B cell (primary cell): ENCODE measurements around the gene ZNF213. TPM values are rescaled to one million over a fixed set of nuclear protein-coding genes. Genes with fewer than 3 reads are reported as not detected.

Experiments used
- ATAC-seq: fragments of 200-7000 bp; cut with Tn5 transposase; one replicate; pipeline ENCODE4 v1.10.0; 2021; ENCODE audit warnings: low read depth, mild to moderate bottlenecking, moderate number of reproducible peaks, moderate library complexity
- CTCF ChIA-PET: fragments of 350-600 bp; sonication (Branson Sonifier 250); formaldehyde crosslinking; loops from one replicate; lab custom pipeline; 2021; ENCODE audit warnings: antibody characterized with exemption, inconsistent platforms; lab: Charles Lee
- POLR2A ChIA-PET: fragments of 350-600 bp; sonication (Branson Sonifier 250); formaldehyde crosslinking; loops from one replicate; lab custom pipeline; 2021; ENCODE audit warnings: antibody characterized with exemption; lab: Charles Lee
- DNase-seq: peaks from one replicate; pipeline ENCODE4 v3.0.0; 2013
- H2AFZ ChIP-seq: 2 replicates; pipeline ENCODE4 v1.6.1; 2012; ENCODE audit warnings: mild to moderate bottlenecking, low read depth, low read length; ENCODE audit not compliant: insufficient read depth, poor library complexity, severe bottlenecking
- H3K27ac ChIP-seq, 2 donors: 1 replicate in 1 of 2; 2 replicates in 1 of 2; pipeline ENCODE4 v1.5.1; 2012 to 2013; ENCODE audit warnings: low read length in 2 of 2, mild to moderate bottlenecking in 2 of 2, moderate library complexity in 1 of 2
- H3K27me3 ChIP-seq, 4 experiments: fragments of 200-600 bp in 1 of 4; sonication (generic) in 1 of 4; replicated peaks in 1 of 4; 1 replicate in 2 of 4; 2 replicates in 2 of 4; pipeline versions ENCODE4 v1.6.1 to v1.7.0; 2013 to 2016; ENCODE audit warnings: low read length in 3 of 4, mild to moderate bottlenecking in 2 of 4, mixed read lengths in 1 of 4, moderate library complexity in 1 of 4; ENCODE audit not compliant: insufficient read depth in 4 of 4, control insufficient read depth in 3 of 4; ENCODE audit errors: control extremely low read depth in 1 of 4
- H3K36me3 ChIP-seq, 2 experiments: replicated peaks in 1 of 2; 1 replicate in 1 of 2; 2 replicates in 1 of 2; pipeline versions ENCODE4 v1.6.1 to v1.7.1; 2013; ENCODE audit warnings: low read length in 1 of 2; ENCODE audit not compliant: insufficient read depth in 2 of 2, control insufficient read depth in 1 of 2; ENCODE audit errors: control extremely low read depth in 1 of 2, extremely low read depth in 1 of 2
- H3K4me1 ChIP-seq, 2 donors: fragments of 200-600 bp in 1 of 2; sonication (generic) in 1 of 2; 1 replicate in 1 of 2; 2 replicates in 1 of 2; pipeline versions ENCODE4 v1.5.1 to v1.6.1; 2013 to 2017; ENCODE audit warnings: low read length in 2 of 2; ENCODE audit not compliant: control insufficient read depth in 2 of 2, insufficient read depth in 2 of 2
- H3K4me2 ChIP-seq: replicated peaks from 2 replicates; pipeline ENCODE3; 2012; ENCODE audit warnings: mild to moderate bottlenecking, low read depth, low read length; ENCODE audit not compliant: poor library complexity, severe bottlenecking
- H3K4me3 ChIP-seq, 5 experiments: fragments of 200-600 bp in 1 of 5; sonication (generic) in 1 of 5; 1 replicate in 3 of 5; 2 replicates in 2 of 5; pipeline versions ENCODE4 v1.5.1 to v1.7.0; 2011 to 2016; ENCODE audit warnings: low read length in 4 of 5, mild to moderate bottlenecking in 4 of 5, low read depth in 2 of 5, control low read depth in 1 of 5, moderate library complexity in 1 of 5; ENCODE audit not compliant: insufficient read depth in 1 of 5; ENCODE audit errors: control extremely low read depth in 1 of 5, extremely low read depth in 1 of 5
- H3K79me2 ChIP-seq: fragments of 200-600 bp; sonication (generic); one replicate; pipeline ENCODE4 v1.6.0; 2016; ENCODE audit warnings: low read length; ENCODE audit not compliant: control insufficient read depth, insufficient read depth
- H3K9ac ChIP-seq: fragments of 200-600 bp; sonication (generic); 2 replicates; pipeline ENCODE4 v1.6.1; 2017; ENCODE audit warnings: mild to moderate bottlenecking, low read length, moderate library complexity
- H3K9me3 ChIP-seq, 3 donors: one replicate each; pipeline versions ENCODE4 v1.6.1 to v1.7.1; 2013; ENCODE audit warnings: low read length in 2 of 3; ENCODE audit not compliant: control insufficient read depth in 2 of 3, insufficient read depth in 1 of 3; ENCODE audit errors: control extremely low read depth in 1 of 3
- H4K20me1 ChIP-seq: 2 replicates; pipeline ENCODE4 v1.6.0; 2012; ENCODE audit warnings: mild to moderate bottlenecking, low read length; ENCODE audit not compliant: insufficient read depth, control insufficient read depth, poor library complexity, severe bottlenecking
- H3K27ac Mint-ChIP-seq: one replicate; pipeline ENCODE4 v1.8.0; 2021; ENCODE audit warnings: mixed read lengths
- H3K27me3 Mint-ChIP-seq: one replicate; pipeline ENCODE4 v1.8.0; 2021; ENCODE audit warnings: mixed read lengths
- H3K4me1 Mint-ChIP-seq: one replicate; pipeline ENCODE4 v1.8.0; 2021; ENCODE audit warnings: mixed read lengths
- H3K4me3 Mint-ChIP-seq: one replicate; pipeline ENCODE4 v1.8.0; 2021; ENCODE audit warnings: mixed read lengths
- H3K9me3 Mint-ChIP-seq: one replicate; pipeline ENCODE4 v1.8.0; 2022; ENCODE audit warnings: mixed read lengths; ENCODE audit not compliant: insufficient read depth
- CTCF ChIP-seq: fragments of 200-600 bp; IDR thresholded peaks from one replicate; pipeline ENCODE4 v1.8.0; 2022; ENCODE audit warnings: antibody characterized with exemption, mild to moderate bottlenecking
- EZH2 ChIP-seq: IDR thresholded peaks from 2 replicates; pipeline ENCODE4 v1.6.1; 2012; ENCODE audit warnings: borderline replicate concordance, low read depth, mild to moderate bottlenecking, moderate library complexity, low read length; ENCODE audit not compliant: insufficient read depth, poor library complexity, severe bottlenecking
- WGBS: methylation state at CpG from one replicate; pipeline ENCODE4 v1.1.5; 2013; ENCODE audit warnings: missing lambda C conversion rate; ENCODE audit not compliant: insufficient coverage; 5-methylcytosine and 5-hydroxymethylcytosine counted together
- intact Hi-C: fragments of 100-400 bp; cut with micrococcal nuclease; formaldehyde crosslinking; loops from one replicate; pipeline ENCODE4 v1.10.0; 2022
- polyA plus RNA-seq: library from polyadenylated mRNA; depleted of rRNA; stranded (reverse); fragments of >200 nt; gene quantifications from 2 replicates; pipeline ENCODE4 v1.2.3, GENCODE V29; 2012
- total RNA-seq, 2 donors: library from RNA; stranded (reverse); fragments of 120-200 nt in 1 of 2; gene quantifications; 1 replicate in 1 of 2; 2 replicates in 1 of 2; pipeline versions ENCODE4 v1.2.3 to v1.2.4, GENCODE V29; 2013 to 2022

ZNF213 gene
- total and polyA plus RNA-seq, 2 donors (not counting 1 experiment from before 2014, with no cell fraction given): 1.4 to 7.2 TPM

GRCh38 chr16:3149193-3149530 is 14.3 kb downstream of the ZNF213 start:
- peak overlapping the region; percentile 71 for H3K4me3 Mint-ChIP-seq
- H3K9ac ChIP-seq: peak overlapping the region; percentile 83
- no peak for ATAC-seq
- no peak overlapping the region for H3K27ac ChIP-seq
- peak overlapping the region; percentile 92 for H3K4me2 ChIP-seq
- H3K9me3 Mint-ChIP-seq: peaks cover under 1% of the 10 kb centered on the region
- peaks cover 22 to 37% of the 10 kb centered on the region in 2 donors for H3K4me1 ChIP-seq
- no peak for DNase-seq
- ChIA-PET CTCF (interaction anchor here (0.9 to 5.2 kb wide), 10 partner anchors 10 to 121 kb away, joined by 3 to 42 read pairs (median 6); no protein-coding TSS in a partner anchor), POLR2A (interaction anchor here (0.6 to 3.8 kb wide), 3 partner anchors 10 to 1332 kb away, joined by 4 to 31 read pairs (median 27); partner anchors contain the start of gene ZNF213)
- peak overlapping the region in 2 of 5 experiments; percentile 67 to 71 for H3K4me3 ChIP-seq
- intact Hi-C loops: no loop called here
- no peaks in the 10 kb centered on the region for H3K36me3 ChIP-seq
- no peak for TF ChIP-seq EZH2
- TF ChIP-seq CTCF: no peak
- no peaks in the 10 kb centered on the region for H4K20me1 ChIP-seq
- H3K79me2 ChIP-seq: no peaks in the 10 kb centered on the region
- H2AFZ ChIP-seq: peak overlapping the region; percentile 89
- no peaks in the 10 kb centered on the region for H3K27me3 ChIP-seq
- H3K4me1 Mint-ChIP-seq: peaks cover 28% of the 10 kb centered on the region
- H3K9me3 ChIP-seq: peaks cover 0 to 15% (median 0%) of the 10 kb centered on the region in 3 donors
- no peaks in the 10 kb centered on the region for H3K27me3 Mint-ChIP-seq
- peak overlapping the region; percentile 70 for H3K27ac Mint-ChIP-seq
- WGBS: 86% methylated on average over 6 of the region's 6 CpGs

GRCh38 chr16:3149630-3150345 is 15.0 kb downstream of the ZNF213 start:
- TF ChIP-seq EZH2 (no peak), CTCF (peak; percentile 40)
- peaks cover 28% of the 10 kb centered on the region for H3K4me1 Mint-ChIP-seq
- peak overlapping the region; percentile 90 for H3K4me3 Mint-ChIP-seq
- no peaks in the 10 kb centered on the region for H3K79me2 ChIP-seq
- peaks cover 3% of the 10 kb centered on the region for H3K9me3 Mint-ChIP-seq
- peaks cover 0 to 21% (median 0%) of the 10 kb centered on the region in 3 donors for H3K9me3 ChIP-seq
- 5% methylated on average over 34 of the region's 41 CpGs for WGBS
- peak overlapping the region; percentile 92 for H3K4me2 ChIP-seq
- peak; percentile 13 for ATAC-seq
- H2AFZ ChIP-seq: peak overlapping the region; percentile 89
- DNase-seq: peak; percentile 73
- peaks cover 22 to 37% of the 10 kb centered on the region in 2 donors for H3K4me1 ChIP-seq
- H3K4me3 ChIP-seq: peak overlapping the region; percentile 58 to 87 (median 71)
- H3K36me3 ChIP-seq: no peaks in the 10 kb centered on the region
- no peaks in the 10 kb centered on the region for H3K27me3 ChIP-seq
- no peaks in the 10 kb centered on the region for H4K20me1 ChIP-seq
- ChIA-PET POLR2A (interaction anchor here (0.6 to 3.8 kb wide), 7 partner anchors 9 to 1331 kb away, joined by 3 to 31 read pairs (median 7); partner anchors contain the start of gene ZNF213), CTCF (interaction anchor here (0.6 to 5.2 kb wide), 22 partner anchors 9 to 122 kb away, joined by 3 to 42 read pairs (median 4); no protein-coding TSS in a partner anchor)
- peak overlapping the region; percentile 29 to 54 for H3K27ac ChIP-seq
- H3K27ac Mint-ChIP-seq: peak overlapping the region; percentile 89
- H3K9ac ChIP-seq: peak overlapping the region; percentile 83
- no peaks in the 10 kb centered on the region for H3K27me3 Mint-ChIP-seq
- intact Hi-C loops: loop anchor here (1.0 to 10.0 kb wide), 5 partner anchors 9 to 308 kb away; partner anchors contain the start of genes HCFC1R1, THOC6, TNFRSF12A and ZNF213
